ENCODE results near the gene LYRM4.

DNA sequence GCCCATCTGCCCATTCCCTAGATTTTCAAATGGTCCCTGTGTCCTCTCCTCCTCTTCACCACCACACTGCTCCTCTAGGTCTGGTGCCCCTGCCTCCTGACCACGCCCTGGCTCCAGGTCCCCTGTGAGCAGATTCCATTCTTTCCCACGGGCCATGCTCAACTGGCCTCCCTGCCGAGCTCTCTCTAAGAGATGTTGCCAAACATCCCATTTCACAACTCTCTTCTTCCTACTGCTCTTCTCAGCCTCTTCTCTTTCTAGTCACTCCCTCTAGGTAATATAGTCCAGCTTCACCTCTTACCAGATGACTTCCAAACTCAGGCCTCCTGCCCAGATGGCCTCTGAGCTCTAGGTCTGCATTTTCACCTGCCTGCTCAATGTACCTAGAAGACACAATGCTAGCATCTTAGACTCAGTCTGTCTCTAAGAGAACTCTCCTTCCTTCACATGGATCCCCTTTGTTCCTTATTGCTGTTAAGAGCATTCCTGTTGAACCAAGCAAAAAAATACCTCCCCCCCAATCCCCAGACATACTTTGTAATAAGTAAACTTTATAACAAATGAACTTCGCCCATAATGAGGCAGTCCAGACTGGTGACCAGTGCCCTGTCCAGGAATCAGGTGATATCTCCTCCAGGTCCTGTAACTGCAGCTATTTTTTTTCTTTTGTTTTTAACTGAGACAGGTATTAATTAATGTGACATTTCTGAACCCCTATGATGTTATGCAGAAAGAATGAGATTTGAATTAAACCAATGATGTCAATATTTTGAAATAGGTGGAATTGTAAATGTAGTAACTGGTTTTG, 79.0 kb downstream of the LYRM4 start:
- TF ChIP-seq POLR2A (IDR thresholded peaks at IDR 0.05) = no peak
- TF ChIP-seq, protein P1, sequence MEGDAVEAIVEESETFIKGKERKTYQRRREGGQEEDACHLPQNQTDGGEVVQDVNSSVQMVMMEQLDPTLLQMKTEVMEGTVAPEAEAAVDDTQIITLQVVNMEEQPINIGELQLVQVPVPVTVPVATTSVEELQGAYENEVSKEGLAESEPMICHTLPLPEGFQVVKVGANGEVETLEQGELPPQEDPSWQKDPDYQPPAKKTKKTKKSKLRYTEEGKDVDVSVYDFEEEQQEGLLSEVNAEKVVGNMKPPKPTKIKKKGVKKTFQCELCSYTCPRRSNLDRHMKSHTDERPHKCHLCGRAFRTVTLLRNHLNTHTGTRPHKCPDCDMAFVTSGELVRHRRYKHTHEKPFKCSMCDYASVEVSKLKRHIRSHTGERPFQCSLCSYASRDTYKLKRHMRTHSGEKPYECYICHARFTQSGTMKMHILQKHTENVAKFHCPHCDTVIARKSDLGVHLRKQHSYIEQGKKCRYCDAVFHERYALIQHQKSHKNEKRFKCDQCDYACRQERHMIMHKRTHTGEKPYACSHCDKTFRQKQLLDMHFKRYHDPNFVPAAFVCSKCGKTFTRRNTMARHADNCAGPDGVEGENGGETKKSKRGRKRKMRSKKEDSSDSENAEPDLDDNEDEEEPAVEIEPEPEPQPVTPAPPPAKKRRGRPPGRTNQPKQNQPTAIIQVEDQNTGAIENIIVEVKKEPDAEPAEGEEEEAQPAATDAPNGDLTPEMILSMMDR (IDR thresholded peaks at IDR 0.05) = no peak
